ENCODE measurements around the gene CLEC5A.
A peak's percentile ranks its signal among the peaks of the same experiment; 100 is the strongest.
"Not testable (repeated sequence)": the region's sequence is repeated elsewhere in the genome, so short reads cannot be mapped to it uniquely, and the experiment has no call there.

The CLEC5A gene

DNA sequence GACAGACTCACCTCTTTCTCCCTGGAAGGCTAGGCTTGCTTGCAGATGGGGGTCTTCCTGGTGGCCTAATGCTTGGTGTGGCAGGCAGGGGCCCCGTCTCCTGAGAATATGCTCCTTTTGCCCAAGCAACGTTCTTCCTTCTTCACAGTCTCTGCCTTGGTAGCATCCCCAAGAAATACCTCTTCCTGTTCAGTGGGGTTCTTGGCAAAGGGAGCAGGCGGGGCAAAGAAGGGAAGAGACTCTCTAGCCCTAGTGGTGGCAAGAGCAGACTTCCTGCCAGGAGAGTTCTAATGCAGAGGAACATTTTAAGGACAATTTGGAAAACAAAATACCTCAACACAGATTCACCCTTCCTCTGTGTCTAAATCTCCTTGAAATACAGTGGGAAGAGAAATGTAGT lies at the start of gene CLEC5A:
Gene CLEC5A (minus strand): TSS at position 179 of the 400 bp plus-strand sequence. CDS start 682 bp downstream, outside the sequence.
- no peak for TF ChIP-seq CTCF (conservative IDR thresholded peaks at IDR 0.05)
- H3K27ac ChIP-seq: no peak within 1 kb of the TSS

- TF ChIP-seq CTCF (conservative IDR thresholded peaks at IDR 0.05): no peak
- H3K27ac ChIP-seq: no peak overlapping the region
Observed at GRCh38 chr7:141993354-141993753, 46.6 kb upstream of the CLEC5A start.

GRCh38 chr7:141992688-141993087 lies 45.9 kb upstream of the CLEC5A start:
- H3K27ac ChIP-seq: no peak overlapping the region
- TF ChIP-seq CTCF (conservative IDR thresholded peaks at IDR 0.05): no peak

DNA sequence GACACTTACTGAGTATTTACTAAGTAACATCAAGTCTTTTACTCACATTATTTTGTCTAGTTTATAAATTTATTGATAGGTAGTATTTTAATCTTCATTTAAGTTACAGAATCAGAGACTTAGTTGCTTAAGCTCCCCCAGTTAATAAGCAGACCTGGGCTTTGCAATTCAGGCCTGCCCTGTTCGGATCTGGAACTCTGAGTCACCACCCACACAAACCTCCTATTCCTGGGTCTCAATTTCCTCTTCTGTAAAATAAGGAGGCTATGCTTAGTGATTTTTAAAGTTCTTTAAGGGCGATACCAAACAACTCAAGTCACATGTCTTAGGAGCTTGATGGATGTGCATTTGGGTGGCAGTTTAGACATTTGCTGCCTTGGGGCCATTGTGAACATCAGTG lies 45.4 kb upstream of the CLEC5A start:
- H3K27ac ChIP-seq: no peak overlapping the region
- TF ChIP-seq CTCF (conservative IDR thresholded peaks at IDR 0.05): no peak

DNA sequence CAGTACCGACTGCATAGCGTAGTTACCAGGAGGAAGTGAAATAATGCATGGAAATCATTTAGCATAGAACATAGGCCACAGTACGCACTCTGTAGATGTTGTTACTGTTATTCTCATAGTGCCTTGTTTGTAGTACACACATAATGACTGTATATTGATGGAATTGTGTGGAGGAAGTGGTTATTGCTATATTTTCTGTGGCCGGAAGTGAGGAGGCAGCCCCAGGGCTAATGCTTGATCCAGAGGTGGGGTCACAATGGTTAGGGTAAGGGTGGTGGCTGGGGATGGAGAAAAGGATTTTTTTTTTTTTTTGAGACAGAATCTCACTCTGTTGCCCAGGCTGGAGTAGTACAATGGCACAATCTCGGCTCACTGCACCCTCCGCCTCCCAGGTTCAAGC lies 44.4 kb upstream of the CLEC5A start:
- no peak overlapping the region for H3K27ac ChIP-seq
- TF ChIP-seq CTCF (conservative IDR thresholded peaks at IDR 0.05): no peak

DNA sequence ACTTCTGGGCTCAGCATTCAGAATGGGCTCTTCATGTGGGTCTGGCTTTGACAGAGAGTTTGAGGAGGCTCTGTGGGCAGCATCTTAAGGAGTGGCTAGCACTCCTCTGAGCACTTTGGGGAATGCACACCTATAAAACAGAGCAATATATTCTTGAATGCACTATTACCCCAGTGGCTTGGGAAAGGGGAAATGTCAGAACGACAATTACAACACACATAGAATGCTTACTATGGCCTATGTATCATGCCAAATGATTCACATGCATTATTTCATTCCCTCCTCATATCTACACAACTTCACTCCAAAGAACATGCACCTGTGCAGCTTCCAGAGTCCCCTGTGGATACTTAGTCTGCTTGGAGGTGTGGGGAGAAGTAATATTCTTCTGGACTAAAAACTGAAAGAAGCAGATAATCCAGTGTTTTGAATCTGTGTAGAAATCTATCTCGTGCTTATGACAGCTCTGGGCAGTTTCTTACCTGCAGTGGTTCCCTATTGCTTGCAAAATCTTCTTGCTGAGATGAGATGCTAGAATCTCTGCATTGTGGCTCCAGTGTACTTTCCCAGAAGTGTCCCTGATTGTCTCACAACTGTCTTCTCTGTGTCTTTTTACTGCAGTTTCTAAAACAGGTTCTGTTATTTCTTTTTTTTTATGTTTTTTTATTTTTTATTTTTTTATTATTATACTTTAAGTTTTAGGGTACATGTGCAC lies 43.4 kb upstream of the CLEC5A start:
- TF ChIP-seq CTCF (conservative IDR thresholded peaks at IDR 0.05): no peak

GRCh38 chr7:141987803-141988202 lies 41.0 kb upstream of the CLEC5A start:
- H3K27ac ChIP-seq: not testable (repeated sequence)

More for the DNA sequence above, 43.4 kb upstream of the CLEC5A start:
- no peak overlapping the region for H3K27ac ChIP-seq

DNA sequence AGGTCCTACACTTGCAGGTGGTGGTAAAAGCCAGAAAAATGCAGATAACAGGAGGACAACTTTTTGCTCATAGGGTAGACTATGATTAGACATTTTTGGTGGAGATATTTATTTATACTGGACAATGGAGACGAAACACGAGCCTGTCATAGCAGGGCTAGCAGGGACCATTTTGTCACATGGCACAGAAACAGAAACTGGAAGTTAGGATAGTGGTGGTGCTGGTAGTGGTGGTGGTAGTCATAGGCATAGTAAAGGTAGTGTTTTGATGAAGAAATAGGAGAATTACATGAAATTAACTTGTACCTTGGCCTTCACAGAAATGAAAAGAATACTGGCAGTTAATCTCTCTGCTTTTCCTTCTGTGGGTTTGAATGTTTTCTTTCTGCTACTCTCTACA lies 40.1 kb upstream of the CLEC5A start:
- no peak overlapping the region for H3K27ac ChIP-seq
- TF ChIP-seq CTCF (conservative IDR thresholded peaks at IDR 0.05): no peak

DNA sequence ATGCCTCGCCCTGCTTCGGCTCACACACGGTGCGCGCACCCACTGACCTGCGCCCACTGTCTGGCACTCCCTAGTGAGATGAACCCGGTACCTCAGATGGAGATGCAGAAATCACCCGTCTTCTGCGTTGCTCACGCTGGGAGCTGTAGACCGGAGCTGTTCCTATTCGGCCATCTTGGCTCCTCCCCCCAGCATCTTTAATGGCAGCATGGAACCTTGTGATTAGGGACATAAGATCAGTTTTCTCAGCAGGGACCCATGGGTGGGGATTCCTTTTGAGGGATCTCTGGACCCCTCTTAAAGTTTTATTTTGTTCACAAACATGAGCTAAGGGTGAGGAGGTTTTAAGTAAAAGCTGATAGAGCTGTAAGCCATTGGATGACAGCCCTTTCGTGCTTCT lies 39.2 kb upstream of the CLEC5A start:
- peak overlapping the region; percentile 24; the same call in 1 of the 2 replicates for H3K27ac ChIP-seq
